Large intestine (tissue), 3 donors: ENCODE data around the gene TRNP1. TPM values are rescaled to one million over a fixed set of nuclear protein-coding genes. Genes with fewer than 3 reads are reported as not detected.

Source experiments
- DNase-seq, 2 donors: peaks; one replicate each; pipeline versions ENCODE4 v3.0.0 to v3.0.0-alpha.2; 2013
- H3K27ac ChIP-seq: one replicate; pipeline ENCODE4 v1.5.1; 2013; ENCODE audit warnings: low read length
- H3K27me3 ChIP-seq: 2 replicates; pipeline ENCODE4 v1.6.1; 2013; ENCODE audit warnings: low read length; ENCODE audit not compliant: control insufficient read depth, insufficient read depth
- H3K36me3 ChIP-seq: 2 replicates; pipeline ENCODE4 v1.6.1; 2013; ENCODE audit warnings: low read length; ENCODE audit not compliant: control insufficient read depth, insufficient read depth
- H3K4me1 ChIP-seq: one replicate; pipeline ENCODE4 v1.6.1; 2013; ENCODE audit warnings: low read length; ENCODE audit not compliant: control insufficient read depth, insufficient read depth
- H3K4me3 ChIP-seq: one replicate; pipeline ENCODE4 v1.5.1; 2013; ENCODE audit warnings: low read length
- H3K9me3 ChIP-seq: one replicate; pipeline ENCODE4 v1.6.1; 2013; ENCODE audit warnings: mild to moderate bottlenecking, low read depth, low read length, moderate library complexity; ENCODE audit not compliant: control insufficient read depth
- WGBS: methylation state at CpG from one replicate; pipeline ENCODE4 v1.1.5; 2013; ENCODE audit warnings: low lambda C conversion rate; ENCODE audit not compliant: insufficient coverage; 5-methylcytosine and 5-hydroxymethylcytosine counted together
- polyA plus RNA-seq: library from polyadenylated mRNA; unstranded; fragments of 120-200 nt; gene quantifications from one replicate; pipeline ENCODE4 v1.2.1, GENCODE V29; 2013

Gene TRNP1
- polyA plus RNA-seq, 1 donor = 16.0 TPM

GRCh38 chr1:26970810-26971209, 22.7 kb upstream of the TRNP1 start:
- Histone ChIP-seq H3K27ac (no peak overlapping the region), H3K36me3 (no peaks in the 10 kb centered on the region), H3K4me1 (no peaks in the 10 kb centered on the region), H3K4me3 (no peak overlapping the region), H3K9me3 (no peaks in the 10 kb centered on the region), H3K27me3 (no peaks in the 10 kb centered on the region)
- WGBS = no CpG with 5 or more reads among the region's 7 CpGs
- DNase-seq = peak; percentile 26 to 68

- Histone ChIP-seq H3K27ac (no peak overlapping the region), H3K4me3 (no peak overlapping the region), H3K9me3 (no peaks in the 10 kb centered on the region), H3K4me1 (no peaks in the 10 kb centered on the region), H3K36me3 (no peaks in the 10 kb centered on the region), H3K27me3 (no peaks in the 10 kb centered on the region)
- WGBS = no CpG with 5 or more reads among the region's 3 CpGs
- no peak for DNase-seq
These were observed 21.9 kb upstream of the TRNP1 start for GRCh38 chr1:26971590-26971989.

GRCh38 chr1:26972390-26972789, 21.1 kb upstream of the TRNP1 start:
- no peaks in the 10 kb centered on the region for H3K36me3 ChIP-seq
- no peak overlapping the region for H3K27ac ChIP-seq
- no peak overlapping the region for H3K4me3 ChIP-seq
- WGBS = no CpG with 5 or more reads among the region's 6 CpGs
- no peak for DNase-seq
- H3K4me1 ChIP-seq = no peaks in the 10 kb centered on the region
- H3K9me3 ChIP-seq = no peaks in the 10 kb centered on the region
- H3K27me3 ChIP-seq = no peaks in the 10 kb centered on the region

GRCh38 chr1:26972821-26973220, 20.7 kb upstream of the TRNP1 start:
- Histone ChIP-seq H3K36me3 (no peaks in the 10 kb centered on the region), H3K27me3 (no peaks in the 10 kb centered on the region), H3K27ac (no peak overlapping the region), H3K9me3 (no peaks in the 10 kb centered on the region), H3K4me3 (no peak overlapping the region), H3K4me1 (no peaks in the 10 kb centered on the region)
- DNase-seq = no peak
- WGBS = 100% methylated on average over 1 of the region's 4 CpGs

- Histone ChIP-seq H3K27ac (no peak overlapping the region), H3K36me3 (no peaks in the 10 kb centered on the region), H3K9me3 (no peaks in the 10 kb centered on the region), H3K4me1 (no peaks in the 10 kb centered on the region), H3K27me3 (no peaks in the 10 kb centered on the region), H3K4me3 (no peak overlapping the region)
- WGBS = 67% methylated on average over 1 of the region's 3 CpGs
- peak in 1 of 2 donors; percentile 60 for DNase-seq
These were observed 16.6 kb upstream of the TRNP1 start for GRCh38 chr1:26976621-26977510.

- H3K9me3 ChIP-seq = no peaks in the 10 kb centered on the region
- no CpG with 5 or more reads among the region's 2 CpGs for WGBS
- DNase-seq = no peak
These were observed 14.6 kb upstream of the TRNP1 start for GRCh38 chr1:26978901-26979300.

GRCh38 chr1:26981146-26981846, 12.2 kb upstream of the TRNP1 start:
- Histone ChIP-seq H3K27me3 (no peaks in the 10 kb centered on the region), H3K27ac (no peak overlapping the region), H3K9me3 (no peaks in the 10 kb centered on the region), H3K4me3 (no peak overlapping the region), H3K36me3 (no peaks in the 10 kb centered on the region), H3K4me1 (no peaks in the 10 kb centered on the region)
- DNase-seq = no peak
- WGBS = 71% methylated on average over 1 of the region's 3 CpGs

More at GRCh38 chr1:26978901-26979300, 14.6 kb upstream of the TRNP1 start:
- Histone ChIP-seq H3K4me3 (no peak overlapping the region), H3K27ac (no peak overlapping the region), H3K4me1 (no peaks in the 10 kb centered on the region), H3K27me3 (no peaks in the 10 kb centered on the region), H3K36me3 (no peaks in the 10 kb centered on the region)

GRCh38 chr1:26983863-26984262, 9.6 kb upstream of the TRNP1 start:
- Histone ChIP-seq H3K27me3 (no peaks in the 10 kb centered on the region), H3K36me3 (no peaks in the 10 kb centered on the region), H3K27ac (no peak overlapping the region), H3K9me3 (no peaks in the 10 kb centered on the region), H3K4me1 (no peaks in the 10 kb centered on the region), H3K4me3 (no peak overlapping the region)
- no CpG with 5 or more reads among the region's 5 CpGs for WGBS
- DNase-seq = no peak

GRCh38 chr1:26984291-26984690, 9.2 kb upstream of the TRNP1 start:
- no peak overlapping the region for H3K27ac ChIP-seq
- DNase-seq = no peak
- no peaks in the 10 kb centered on the region for H3K9me3 ChIP-seq
- H3K4me1 ChIP-seq = no peaks in the 10 kb centered on the region
- H3K36me3 ChIP-seq = no peaks in the 10 kb centered on the region
- H3K27me3 ChIP-seq = no peaks in the 10 kb centered on the region
- no peak overlapping the region for H3K4me3 ChIP-seq
- 60% methylated on average over 1 of the region's 8 CpGs for WGBS

- Histone ChIP-seq H3K27me3 (peaks cover 2% of the 10 kb centered on the region), H3K27ac (no peak overlapping the region), H3K4me3 (no peak overlapping the region), H3K36me3 (no peaks in the 10 kb centered on the region), H3K4me1 (peaks cover 10% of the 10 kb centered on the region), H3K9me3 (no peaks in the 10 kb centered on the region)
- 20% methylated on average over 2 of the region's 2 CpGs for WGBS
- no peak for DNase-seq
These were observed 6.8 kb upstream of the TRNP1 start for GRCh38 chr1:26986658-26987057.
